Stimulated activated CD8-positive, alpha-beta memory T cell treated with anti-CD3 and anti-CD28 coated beads, Interleukin-15, amount 100 ng/mL, for 48 hours (primary cell): ENCODE measurements around the gene CMTR2.

Experiments used
- DNase-seq, 2 donors: peaks; one replicate each; pipeline ENCODE4 v3.0.0-alpha.2; 2020; ENCODE audit warnings: low read depth in 2 of 2

CMTR2 gene

DNA sequence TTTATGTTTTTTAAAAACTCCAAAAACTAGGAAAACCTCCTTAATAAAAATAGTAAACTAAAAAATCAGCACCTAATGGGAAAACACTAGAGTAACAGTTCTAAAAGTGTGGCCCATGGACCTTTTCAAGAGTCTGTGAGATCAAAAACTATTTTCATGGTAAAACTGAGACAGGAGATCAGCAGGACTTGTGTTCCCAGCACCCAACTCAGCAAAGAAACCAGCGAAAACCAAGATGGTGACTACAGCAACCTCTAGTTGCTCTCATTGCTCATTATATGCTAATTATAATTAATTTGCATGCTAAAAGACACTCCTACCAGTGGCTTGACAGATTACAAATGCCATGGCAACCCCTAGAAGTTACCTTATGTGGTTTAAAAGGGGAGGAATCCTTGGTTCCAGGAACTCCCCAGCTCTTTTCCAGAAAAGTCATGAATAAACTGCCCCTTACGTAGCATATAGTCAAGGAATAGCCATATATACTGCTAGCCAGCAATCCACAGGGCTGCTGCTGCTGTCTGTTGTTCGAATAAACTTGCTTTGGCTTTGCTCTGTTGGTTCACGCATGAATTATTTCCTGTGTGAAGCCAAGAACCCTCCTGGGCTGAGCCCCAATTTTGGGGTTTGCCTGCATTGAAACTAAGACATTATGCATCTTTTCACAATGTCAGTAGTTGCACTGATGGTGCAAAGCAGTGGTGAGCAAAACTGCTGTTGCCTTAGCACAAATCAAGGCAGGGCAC lies 12.4 kb downstream of the CMTR2 start:
- DNase-seq: no peak

DNA sequence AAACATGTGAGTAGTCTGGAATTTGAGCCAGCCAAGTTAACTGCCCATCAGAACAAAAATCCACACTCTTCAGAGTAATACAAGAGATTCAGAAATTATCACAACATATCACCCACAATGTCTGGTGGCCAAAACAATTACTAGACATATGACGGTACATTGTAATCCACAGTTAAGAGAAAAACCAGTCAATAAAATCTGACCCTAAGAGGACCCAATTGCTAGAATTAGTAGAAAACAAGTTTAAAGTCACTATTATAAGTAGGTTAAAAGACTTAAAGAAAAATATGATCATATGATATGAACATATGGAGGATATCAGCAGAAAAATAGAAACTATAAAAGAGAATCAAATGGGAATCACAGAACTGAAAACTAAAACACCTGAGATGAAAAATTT lies 15.8 kb downstream of the CMTR2 start:
- DNase-seq: no peak

GRCh38 chr16:71264299-71264698 lies 24.9 kb downstream of the CMTR2 start:
- DNase-seq: no peak

DNA sequence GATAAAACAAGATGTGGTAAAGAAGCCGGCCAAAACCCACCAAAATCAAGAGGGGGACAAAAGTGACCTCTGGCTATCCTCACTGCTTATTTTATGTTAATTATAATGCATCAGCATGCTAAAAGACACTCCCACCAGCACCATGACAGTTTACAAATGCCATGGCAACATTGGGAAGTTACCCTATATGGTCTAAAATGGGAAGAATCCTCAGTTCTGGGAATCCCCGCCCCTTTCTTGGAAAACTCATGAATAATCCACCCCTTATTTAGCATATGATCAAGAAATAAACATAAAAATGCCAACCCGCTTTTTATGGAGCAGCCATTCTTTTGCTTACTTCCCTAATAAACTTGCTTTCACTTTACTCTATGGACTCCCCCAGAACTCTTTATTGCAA lies 25.6 kb downstream of the CMTR2 start:
- DNase-seq: no peak

GRCh38 chr16:71262391-71262790 lies 26.8 kb downstream of the CMTR2 start:
- DNase-seq: no peak

DNA sequence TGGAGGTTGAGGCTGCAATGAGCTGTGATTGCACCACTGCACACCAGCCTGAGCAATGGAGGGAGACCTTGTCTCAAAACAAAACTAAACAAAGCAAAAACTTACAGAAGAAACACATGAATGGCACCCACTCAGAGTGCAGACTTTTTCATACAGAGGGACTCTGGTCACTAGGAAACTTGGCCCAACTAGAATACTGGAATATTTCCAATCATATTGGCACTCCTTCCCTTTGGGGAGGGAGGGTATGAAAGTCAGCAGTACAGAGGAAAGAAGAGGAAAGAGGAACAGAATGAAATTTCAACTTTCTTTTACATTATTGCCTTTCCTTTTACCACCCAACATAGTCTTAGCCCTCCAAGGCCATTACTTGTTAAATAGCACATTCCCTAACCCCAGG lies 28.2 kb downstream of the CMTR2 start:
- no peak for DNase-seq

DNA sequence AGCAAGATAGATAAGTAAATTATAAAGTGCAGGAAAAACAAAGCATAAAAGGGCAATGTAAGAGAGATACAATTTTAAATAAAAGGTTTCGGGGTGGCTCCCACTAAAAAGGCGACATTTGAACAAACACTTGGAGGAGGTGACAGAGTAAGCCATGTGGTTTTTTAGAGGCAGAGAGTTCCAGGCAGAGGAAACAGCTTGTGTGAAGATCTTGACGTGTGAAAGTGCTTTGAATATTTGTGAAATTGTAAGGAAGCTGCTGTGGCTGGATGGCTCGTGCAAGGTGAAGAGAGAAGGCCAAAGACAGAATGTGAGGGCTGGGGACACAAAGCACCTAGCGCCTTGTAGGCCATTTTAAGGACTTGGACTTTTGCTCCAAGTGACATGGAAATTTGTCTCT lies 30.1 kb downstream of the CMTR2 start:
- DNase-seq: no peak

DNA sequence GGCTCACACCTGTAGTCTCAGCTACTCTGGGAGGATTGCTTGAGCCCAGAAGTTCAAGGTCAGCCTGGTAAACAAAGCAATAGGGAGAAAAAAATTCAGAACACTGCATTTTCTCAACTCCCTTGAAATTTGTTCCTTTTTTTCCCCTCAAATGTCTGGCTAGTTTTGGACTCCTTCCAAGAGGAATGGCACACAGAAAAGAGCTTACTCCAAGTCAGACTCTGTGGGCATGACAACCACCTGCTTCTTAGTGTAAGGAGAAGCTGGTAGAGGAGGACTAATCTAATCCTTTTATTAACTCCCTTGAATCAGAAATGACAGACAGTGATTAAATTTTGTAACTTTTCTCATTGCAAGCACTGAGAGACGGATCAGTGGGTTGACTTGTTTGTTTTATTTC lies 30.8 kb downstream of the CMTR2 start:
- DNase-seq: no peak

- no peak for DNase-seq
Measured at GRCh38 chr16:71257768-71258167, 31.4 kb downstream of the CMTR2 start.

GRCh38 chr16:71255721-71256120 lies 33.5 kb downstream of the CMTR2 start:
- no peak for DNase-seq

DNA sequence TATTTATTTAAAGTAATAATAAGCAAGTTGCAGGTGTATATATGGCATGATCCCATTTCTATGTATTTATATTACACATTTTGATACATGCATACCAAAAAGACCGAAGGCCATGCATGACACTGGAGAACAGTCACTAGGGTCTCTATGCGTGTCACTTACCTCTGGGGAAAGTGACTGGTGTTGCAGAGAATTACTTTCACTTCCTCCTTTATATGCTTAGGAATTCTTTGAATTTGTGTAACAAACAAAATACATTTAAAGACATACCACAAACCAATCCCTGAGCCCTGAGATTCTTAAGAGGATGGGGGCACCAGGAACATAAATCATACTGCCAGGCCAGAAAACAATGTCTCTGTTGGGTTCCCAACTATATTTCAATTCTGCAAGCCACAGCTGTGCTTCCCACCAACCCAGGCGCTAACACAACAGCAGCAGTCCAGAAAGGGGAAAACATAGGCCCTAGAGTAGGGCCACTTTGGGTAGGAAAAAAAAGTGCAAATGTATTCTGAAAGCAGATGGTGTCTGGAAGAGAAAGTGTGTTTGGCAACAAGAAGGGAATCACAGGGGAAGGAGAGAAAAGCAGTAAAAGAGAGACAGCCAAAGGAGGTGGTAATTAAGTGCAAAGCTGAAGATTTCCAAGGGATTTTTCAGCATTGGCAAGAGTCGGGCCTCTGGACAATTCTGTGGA lies 34.2 kb downstream of the CMTR2 start:
- no peak for DNase-seq

- DNase-seq: no peak
Measured at GRCh38 chr16:71250461-71251235, 38.6 kb downstream of the CMTR2 start.

DNA sequence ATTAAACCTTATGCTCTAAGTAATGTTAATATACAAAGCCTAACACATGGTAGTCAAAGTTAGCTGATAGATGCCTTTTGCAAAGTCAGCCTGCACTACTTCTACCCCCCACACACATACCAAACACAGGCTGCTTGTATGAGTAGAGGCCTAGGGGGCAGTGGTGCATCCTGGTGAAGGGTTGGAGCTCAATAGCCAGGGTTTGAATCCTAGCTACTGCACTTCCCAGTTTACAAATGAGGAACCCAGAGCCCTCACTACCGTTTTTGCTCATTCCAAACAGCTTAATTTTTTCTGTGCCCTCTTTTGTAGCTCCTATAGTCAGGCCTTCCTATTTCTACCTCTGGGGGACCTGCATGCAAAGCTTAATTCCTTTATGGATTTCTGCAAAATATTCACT lies 39.8 kb downstream of the CMTR2 start:
- no peak for DNase-seq

- no peak for DNase-seq
Measured at GRCh38 chr16:71247478-71247877, 41.7 kb downstream of the CMTR2 start.

GRCh38 chr16:71246309-71246708 lies 42.9 kb downstream of the CMTR2 start:
- DNase-seq: no peak

- no peak for DNase-seq
Measured at GRCh38 chr16:71244521-71244920, 44.7 kb downstream of the CMTR2 start.

GRCh38 chr16:71242601-71243000 lies 46.6 kb downstream of the CMTR2 start:
- no peak for DNase-seq

DNA sequence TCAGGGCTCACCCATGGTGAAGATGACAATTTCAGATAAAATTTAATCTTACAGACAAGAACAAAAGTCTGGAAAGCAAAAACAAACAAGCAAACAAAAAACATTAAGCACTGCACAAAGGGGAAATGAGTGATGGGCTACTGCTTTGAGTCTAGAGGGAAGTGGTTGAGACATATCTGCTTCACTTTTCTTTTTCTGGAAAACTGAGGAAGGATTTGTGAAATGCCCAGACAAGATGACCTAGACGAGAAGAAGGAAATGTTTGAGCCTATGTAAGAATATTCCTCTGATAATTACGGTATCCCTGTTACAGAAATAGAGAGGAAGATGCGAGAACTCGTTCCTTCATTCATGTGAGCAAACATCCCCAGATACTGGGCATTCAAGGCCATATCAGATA lies 47.2 kb downstream of the CMTR2 start:
- no peak for DNase-seq
